Measurements from ENCODE around the gene FAM32A. TPM values are rescaled to one million over a fixed set of nuclear protein-coding genes. Genes with fewer than 3 reads are reported as not detected.

FAM32A gene
- total RNA-seq, 1 donor from 2014 or later, result 36.9 TPM

DNA sequence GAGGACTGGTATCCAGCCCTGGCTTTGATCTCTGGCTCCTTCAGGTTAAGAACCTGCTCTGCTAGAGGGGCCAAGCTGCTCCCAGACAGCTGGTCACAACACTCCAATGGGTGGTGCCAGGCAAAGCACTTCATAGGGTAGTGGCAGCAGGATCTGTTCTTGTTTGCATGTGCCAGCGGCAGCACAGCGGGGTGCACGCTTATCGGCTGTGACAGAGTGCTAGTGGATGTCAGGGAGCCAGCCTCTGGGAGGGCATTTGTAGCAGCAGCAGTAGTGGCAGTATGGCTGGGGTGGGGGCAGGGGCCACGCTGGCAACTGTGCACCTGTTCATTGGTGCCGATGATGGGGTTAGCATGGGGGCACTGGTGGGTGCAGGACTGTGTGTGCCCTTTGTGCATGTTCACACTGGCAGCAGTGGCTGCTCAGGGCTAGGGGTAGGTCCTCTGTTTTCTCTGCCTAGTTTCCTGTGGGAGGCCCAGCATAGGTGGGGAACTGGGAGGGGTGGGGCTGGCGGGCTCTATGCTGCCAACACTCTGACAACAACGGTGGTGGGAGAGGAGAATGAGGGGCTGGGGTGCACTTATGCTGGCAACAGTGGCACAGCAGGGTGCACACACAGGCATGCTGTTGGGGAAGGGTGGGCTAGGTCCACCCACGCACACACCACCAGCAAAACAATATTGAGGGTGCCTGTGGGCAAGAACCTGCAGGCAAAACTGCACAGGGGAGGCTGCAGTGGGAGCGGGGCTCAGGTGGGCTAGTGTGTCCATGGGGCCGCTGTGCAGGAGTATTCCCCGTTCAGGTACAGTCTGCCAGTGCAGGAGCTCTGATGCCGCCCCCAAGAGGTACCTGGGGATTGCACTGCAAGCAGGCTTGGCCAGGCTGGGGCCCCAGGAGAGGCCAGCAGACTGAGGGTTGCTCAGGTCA lies 31.8 kb downstream of the FAM32A start:
- intact Hi-C loops (cut with DNase I), result no loop called here

GRCh38 chr19:16217716-16218451 lies 32.7 kb downstream of the FAM32A start:
- intact Hi-C loops (cut with DNase I), result no loop called here
- no peak for DNase-seq (ENCODE audit: low spot score)

More for the DNA sequence above, 31.8 kb downstream of the FAM32A start:
- DNase-seq (ENCODE audit: low spot score), result no peak

DNA sequence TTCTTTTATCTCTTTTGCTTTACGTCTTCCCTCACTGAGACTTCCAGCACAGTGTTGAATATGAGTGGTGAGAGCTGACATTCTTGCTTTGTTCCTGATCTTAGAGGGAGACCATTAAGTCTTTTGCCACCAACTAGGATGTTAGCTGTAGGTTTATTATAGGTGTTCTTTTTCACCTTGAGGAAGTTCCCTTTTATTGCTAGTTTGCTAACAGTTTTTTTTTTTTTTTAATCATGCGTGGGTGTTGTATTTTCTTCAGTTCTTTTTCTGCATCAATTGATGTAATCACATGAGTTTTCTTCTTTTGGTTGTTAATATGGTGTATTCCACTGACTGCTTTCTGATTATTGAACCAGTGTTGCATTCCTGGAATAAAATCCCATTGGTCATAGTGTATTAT lies 33.6 kb downstream of the FAM32A start:
- intact Hi-C loops (cut with DNase I), result no loop called here
- no peak for DNase-seq (ENCODE audit: low spot score)

DNA sequence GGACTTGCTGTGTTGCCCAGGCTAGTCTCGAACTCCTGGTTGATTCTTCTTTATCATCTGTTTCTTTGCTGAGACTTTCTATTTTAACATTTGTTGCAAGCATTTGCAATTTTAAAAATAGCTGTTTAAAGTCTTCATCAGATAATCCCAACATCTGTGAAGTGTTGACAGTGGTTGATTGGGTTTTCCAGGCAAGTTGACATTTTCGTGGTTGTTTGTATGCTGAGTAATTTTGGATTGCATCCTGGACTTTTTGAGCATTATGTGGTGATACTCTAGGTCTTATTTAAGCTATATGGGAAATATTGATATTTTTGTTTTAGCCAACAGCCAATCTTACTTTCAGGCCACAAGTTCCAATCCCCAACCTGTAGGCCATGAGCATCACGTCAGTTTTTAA lies 37.6 kb downstream of the FAM32A start:
- intact Hi-C loops (cut with DNase I), result no loop called here
- no peak for DNase-seq (ENCODE audit: low spot score)

DNA sequence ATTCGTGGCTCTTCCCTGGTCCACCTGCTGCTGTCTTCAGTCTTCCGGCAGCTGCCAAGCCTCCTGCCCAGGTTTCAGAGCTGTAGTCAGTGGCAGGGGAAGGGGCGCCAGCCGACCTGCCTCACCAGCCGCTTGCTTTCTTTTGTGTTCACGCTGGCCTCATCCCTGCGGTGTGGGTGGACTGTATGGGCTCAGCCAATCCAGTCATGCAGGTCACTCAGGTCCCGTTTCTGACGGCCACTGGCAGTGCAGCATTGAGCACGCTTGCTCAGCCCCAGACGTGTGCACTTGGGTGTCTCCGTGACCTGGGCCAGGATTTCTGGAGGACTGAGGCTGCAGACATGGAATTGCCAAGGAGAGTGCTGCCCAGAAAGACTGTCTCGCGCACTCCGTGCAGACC lies 38.5 kb downstream of the FAM32A start:
- intact Hi-C loops (cut with DNase I), result no loop called here
- DNase-seq (ENCODE audit: low spot score), result no peak

DNA sequence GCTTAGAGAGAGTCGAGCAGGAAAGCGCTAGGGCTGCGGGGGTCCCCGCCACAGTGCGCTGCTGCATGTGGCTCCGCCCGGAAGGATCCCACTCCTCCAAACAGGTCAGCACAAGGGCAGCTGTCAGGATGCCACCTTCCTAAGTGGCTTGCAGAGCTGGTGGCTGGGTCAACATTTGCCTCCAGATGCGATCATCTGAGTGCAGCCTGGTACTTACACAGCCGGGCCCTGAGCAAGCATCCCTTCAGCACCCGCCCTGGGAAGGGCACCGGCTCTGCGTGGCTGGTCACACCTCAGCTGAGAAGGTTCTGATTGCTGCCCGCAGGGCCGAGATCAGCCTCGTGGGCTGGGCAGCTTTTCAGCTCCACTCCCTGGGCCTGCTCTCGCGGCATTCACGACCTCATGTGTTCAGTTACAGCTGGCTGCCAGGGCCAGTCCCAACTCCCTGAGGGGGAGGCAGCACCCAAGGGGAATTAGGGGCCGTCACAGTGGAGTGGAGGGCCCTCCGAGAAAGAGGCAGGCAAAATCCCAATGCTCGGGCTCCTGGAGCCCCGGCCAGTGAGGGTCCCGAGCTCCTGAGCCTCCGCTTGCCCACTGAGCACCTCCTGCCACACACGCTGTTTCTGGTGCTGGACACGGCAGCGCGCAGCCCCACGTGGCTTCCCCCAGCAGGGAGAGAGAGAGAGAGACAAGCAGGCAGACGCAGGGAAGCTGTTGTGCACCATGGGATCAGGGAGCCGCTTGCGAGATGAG lies 39.3 kb downstream of the FAM32A start:
- intact Hi-C loops (cut with DNase I), result no loop called here

GRCh38 chr19:16225279-16226183 lies 40.3 kb downstream of the FAM32A start:
- no peak for DNase-seq (ENCODE audit: low spot score)
- intact Hi-C loops (cut with DNase I), result no loop called here

More for the DNA sequence above, 39.3 kb downstream of the FAM32A start:
- no peak for DNase-seq (ENCODE audit: low spot score)

DNA sequence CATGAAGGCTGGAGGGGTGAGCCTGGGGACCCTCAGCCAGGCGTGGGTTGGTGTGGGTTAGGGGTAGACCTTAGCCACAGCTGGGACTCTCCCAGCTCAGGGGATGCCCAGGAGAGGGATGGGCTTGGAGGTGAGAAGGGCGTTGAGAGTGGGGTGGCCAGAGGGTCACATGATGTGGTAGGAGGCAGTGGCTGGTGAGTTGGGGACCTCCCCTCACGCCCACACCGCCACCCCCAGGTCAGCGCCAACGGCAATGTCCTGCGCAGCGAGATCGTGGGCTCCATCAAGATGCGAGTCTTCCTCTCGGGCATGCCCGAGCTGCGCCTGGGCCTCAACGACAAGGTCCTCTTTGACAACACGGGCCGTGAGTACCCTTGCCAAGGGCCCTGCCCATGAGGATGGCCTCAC lies 41.0 kb downstream of the FAM32A start:
- intact Hi-C loops (cut with DNase I), result no loop called here
- DNase-seq (ENCODE audit: low spot score), result no peak

DNA sequence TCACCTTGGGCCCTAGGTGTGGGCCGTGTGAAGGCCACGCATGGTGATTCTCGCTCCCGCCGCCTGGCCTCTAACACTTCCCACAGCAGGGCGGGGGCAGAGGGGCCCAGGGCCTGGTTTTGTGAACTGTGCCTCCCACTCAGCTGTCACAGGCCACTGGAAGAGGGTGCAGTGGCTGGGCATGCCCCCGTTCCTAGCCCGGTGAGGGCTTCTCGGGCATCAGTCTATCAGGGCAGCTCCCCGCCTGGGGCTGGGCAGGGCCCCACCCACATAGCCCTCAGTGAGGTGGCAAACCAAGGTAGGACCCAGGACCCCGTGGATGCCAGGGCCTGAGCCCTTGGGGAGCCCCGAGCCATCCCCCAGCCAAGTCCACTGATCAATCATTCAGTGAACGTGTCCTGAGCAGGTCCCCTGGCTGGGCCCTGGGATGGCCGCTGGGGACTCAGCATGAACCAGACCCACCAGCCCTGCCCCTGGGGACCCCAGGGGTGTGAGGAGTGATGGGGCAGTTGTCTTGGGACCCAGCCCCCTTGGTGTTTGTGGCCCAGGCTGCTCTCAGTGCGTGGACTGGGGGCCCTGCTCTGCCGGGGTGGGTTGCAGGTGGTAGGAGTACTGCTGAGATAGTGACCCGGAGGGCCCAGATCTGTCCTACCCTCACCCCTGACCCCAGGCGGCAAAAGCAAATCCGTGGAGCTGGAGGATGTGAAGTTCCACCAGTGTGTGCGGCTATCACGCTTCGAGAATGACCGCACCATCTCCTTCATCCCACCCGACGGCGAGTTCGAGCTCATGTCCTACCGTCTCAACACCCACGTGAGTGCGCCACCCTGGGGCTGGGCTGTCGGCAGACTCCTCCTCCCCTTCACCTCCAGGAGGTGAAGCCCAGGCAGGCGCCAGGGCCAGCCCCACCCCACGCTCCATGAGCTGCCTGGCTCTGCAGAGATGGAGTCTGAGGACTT lies 41.9 kb downstream of the FAM32A start:
- intact Hi-C loops (cut with DNase I), result no loop called here
- DNase-seq (ENCODE audit: low spot score), result no peak

DNA sequence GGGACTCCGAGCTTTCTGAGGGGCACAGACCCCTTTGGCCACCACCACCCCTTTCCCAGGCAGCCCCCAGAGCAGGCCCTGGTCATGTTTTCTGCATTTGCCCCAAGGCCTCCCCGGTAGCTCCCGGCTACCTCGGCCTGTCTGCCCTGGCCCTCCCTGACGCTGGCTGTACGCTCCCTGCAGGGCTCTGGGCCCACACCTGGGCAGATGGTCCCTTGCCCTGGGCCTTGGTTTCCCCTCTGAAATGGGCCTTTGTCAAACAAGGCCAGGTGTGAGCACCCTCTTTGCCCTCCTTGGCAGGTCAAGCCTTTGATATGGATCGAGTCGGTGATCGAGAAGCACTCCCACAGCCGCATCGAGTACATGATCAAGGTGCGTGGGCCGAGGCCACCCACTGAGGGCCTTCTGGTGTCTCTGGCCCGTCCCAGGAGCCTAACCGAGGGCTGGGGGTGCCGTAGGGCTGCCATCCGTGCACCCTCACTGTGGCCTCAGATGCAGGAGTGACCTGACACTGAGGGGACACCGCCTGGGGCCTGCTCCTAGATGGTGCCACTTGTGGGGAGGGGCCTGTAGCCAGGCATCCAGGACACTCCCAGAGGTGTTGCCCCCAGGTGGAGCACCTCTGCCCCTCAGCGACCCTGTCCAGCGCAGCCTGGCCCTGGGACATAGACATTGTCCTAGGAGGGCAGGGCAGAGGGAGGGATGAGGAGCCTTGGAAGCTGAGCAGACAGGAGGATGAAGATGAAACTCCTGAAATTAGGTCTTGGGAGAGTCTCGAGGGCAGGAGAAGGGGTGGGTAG lies 42.8 kb downstream of the FAM32A start:
- DNase-seq (ENCODE audit: low spot score), result no peak
- intact Hi-C loops (cut with DNase I), result no loop called here

DNA sequence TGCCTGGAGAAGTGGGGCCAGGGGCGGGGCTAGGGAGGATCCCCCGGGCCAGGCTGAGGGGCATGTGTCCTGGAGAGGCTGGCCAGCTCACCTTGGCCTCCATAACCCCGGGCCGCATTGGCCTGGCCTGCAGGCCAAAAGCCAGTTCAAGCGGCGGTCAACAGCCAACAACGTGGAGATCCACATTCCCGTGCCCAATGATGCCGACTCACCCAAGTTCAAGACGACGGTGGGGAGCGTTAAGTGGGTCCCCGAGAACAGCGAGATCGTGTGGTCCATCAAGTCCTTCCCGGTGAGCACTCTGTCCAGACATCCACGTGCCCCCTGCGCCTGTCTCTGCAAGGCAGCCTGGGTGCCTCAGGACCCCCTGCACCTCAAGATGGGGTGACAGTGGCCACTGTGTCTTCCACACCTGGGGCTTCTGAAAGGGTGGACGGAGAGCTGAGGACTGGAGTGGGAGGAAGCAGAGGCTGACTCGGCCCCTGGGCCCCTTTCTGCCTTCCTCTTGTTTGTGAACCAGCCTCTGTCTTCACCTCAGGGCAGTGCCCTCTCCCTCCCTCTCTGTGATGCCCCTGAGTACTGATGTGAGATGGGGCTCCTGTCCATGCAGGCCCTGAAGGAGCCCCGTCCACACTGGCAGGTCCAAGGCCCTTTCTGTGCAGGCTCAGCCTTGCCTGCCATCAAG lies 43.6 kb downstream of the FAM32A start:
- DNase-seq (ENCODE audit: low spot score), result no peak
- intact Hi-C loops (cut with DNase I), result no loop called here

- DNase-seq (ENCODE audit: low spot score), result no peak
- intact Hi-C loops (cut with DNase I), result no loop called here
Measured at GRCh38 chr19:16229322-16229641, 44.1 kb downstream of the FAM32A start.

GRCh38 chr19:16232127-16232526 lies 46.9 kb downstream of the FAM32A start:
- no peak for DNase-seq (ENCODE audit: low spot score)
- intact Hi-C loops (cut with DNase I), result no loop called here

DNA sequence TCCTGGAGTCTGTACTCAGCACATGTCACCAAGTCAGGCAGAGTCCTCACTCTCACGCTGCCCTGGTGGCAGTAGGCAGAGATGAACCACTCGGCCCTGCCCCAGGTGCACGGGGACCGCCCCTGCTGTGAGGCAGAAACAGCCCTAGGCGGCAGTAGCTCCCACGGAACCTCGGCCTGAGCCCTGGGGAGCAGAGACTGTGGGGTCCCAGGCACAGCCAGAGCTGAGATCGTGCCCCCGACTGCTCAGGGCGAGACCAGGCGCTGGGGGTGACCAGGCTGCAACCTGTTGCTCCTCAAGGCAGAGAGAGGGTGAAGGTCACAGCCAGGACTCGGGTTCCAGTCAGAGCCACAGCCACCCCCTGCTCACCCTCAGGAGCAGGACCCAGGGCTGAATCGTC lies 47.4 kb downstream of the FAM32A start:
- DNase-seq (ENCODE audit: low spot score), result no peak
- intact Hi-C loops (cut with DNase I), result no loop called here

GRCh38 chr19:16233081-16233776 lies 48.0 kb downstream of the FAM32A start:
- DNase-seq (ENCODE audit: low spot score), result no peak
- intact Hi-C loops (cut with DNase I), result no loop called here

DNA sequence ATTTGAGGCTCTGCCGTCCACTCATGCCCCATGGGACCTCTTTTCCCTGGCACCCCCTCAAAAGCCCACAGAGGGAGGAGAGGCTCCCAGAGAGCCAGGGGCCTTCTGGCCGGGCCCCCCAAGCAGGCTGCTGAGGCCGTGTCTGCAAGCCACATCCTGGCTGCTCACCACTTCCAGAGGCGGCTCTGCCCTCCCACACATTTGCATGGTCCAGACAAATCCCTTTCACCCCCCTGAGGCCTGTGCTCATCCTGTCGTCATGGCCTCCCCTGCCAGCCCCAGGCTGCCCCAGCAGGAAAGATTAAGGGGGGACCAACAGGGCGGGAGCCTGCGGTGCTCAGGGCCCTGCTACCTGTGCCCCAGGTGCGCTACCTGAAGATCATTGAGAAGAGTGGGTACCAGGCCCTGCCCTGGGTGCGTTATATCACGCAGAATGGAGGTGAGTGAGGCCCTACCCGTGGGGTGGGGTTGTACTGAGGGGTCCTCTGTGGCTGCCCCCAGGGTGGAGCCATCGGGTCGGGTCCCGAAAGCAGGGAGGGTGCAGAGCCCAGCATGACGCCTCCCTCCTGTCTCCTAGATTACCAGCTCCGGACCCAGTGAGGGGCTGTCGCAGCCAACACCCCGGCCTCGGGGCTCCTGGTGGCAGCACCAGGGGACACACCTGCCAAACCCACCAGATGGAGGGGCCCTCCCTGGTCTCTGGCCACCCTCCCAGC lies 48.8 kb downstream of the FAM32A start:
- DNase-seq (ENCODE audit: low spot score), result no peak
- intact Hi-C loops (cut with DNase I), result no loop called here

All from cardiac septum (tissue), 1 donor.